ENCODE measurements around the gene PCDHB15.

PCDHB15 gene

DNA sequence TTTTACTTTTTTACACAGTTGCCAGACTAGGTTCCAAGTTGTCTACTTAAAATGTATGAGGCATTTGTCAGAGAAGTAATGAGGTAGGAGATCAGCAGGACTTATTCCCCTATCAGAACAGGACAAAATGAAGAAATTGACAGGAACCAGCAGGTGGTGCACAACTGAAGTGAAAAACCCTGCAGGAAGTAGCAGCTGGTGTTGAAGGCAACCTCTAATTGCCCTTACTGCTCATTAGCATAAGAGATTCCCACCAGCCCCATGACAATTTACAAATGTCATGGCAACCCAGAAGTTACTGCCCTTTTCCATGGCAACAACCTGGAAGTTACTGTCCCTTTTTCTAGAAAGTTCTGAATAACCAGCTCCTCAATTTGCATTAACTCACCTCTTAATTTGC, 5.4 kb downstream of the PCDHB15 start:
- DNase-seq = no peak

DNA sequence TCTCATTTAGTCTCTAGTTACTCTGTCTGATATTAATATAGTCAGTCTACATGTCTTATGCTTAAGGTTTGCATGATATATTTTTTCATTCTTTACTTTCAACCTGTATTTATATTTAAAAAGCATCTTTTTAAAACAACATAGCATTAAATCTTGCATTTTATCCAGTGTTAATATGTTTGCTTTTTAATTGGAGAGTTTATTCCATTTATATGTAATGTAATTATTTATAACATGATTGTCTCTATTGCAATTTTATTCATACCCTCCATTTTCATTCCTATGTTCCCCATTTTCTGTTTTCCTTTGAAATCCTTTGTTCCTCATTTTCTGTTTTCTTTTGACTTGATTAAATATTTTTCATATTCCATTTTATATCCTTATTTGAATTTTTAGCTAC, 13.3 kb downstream of the PCDHB15 start:
- no peak for DNase-seq

DNA sequence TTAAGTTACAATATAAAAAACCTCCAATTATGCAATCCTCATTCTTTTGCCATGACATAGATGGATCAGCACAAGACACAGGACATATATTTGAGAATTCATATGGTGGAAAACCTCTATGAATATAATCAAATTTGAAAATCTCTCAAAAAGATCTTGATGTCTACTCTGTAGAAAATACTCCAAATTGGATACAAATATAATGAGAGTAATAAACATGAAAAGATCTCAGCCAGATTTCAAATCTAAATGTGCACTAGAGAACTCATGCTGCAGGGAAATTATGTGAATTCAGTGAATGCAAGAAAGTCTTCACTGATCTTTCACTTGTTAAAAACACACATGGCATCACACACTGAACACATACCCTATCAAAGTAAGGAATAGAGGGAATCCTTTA, 13.8 kb downstream of the PCDHB15 start:
- DNase-seq = no peak

DNA sequence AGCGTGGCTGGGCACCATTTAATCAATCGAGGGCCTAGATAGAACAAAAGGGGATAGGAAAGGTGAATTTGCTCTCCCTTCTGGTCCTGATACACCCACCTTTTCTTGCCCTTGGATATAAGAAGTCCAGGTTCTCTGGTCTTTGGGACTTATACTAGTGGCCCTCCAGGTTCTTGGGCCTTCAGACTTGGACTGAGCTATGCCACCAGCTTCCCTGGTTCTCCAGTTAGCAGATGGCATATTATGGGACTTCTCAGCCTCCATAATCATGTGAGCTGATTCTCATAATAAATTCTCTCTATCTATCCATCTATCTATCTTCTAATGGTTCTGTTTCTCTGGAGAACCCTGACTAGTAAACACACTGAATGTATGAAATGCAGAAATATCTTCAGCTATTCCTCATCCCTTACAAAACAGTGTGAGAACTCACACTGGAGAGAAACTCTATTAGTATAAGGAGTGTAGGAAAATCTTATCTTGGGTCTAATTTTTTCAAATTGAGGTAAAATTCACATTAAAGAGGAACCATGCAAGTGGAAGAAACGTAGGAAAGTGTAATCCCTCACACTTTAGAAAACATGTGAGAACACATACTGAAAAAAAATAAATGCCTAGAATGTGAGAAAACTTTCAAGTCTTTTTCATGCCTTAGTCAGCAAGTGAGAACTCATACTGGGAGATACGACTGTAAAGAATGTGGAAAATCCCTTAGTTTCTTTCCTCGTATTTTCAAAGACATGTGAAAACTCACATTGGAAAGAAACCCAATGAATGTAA, 15.5 kb downstream of the PCDHB15 start:
- no peak for DNase-seq

DNA sequence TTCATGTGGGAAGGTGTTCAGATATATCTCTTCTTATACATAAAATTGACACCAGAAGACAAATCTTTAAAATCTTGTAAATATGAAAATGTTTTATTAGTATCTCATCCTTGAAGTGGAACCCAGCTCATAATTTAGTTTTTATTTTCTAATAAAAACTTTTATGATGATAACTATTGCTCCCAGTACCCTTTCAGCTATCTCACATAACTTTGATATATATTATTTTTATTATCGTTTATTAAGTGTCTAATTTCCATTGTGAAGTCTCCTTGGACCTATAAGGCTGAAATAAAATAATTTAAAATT, 16.0 kb downstream of the PCDHB15 start:
- no peak for DNase-seq

DNA sequence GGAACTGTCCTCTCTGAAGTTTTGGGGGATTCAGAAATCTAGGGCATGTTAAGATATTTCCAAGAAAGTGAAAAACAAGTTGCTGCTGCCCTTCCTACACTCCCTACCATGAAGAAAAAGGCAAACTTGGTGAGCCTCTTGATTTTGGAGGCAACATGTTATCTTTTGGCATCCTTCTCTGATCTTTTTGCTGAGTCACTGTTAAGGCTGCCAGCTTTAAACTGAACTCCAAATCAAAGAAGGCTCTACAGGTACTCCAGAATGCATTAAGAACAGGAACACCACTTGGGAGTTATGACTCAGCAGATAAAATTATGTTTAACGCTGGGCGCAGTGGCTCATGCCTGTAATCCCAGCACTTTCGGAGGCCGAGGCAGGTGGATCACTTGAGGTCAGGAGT, 24.0 kb downstream of the PCDHB15 start:
- DNase-seq = no peak

DNA sequence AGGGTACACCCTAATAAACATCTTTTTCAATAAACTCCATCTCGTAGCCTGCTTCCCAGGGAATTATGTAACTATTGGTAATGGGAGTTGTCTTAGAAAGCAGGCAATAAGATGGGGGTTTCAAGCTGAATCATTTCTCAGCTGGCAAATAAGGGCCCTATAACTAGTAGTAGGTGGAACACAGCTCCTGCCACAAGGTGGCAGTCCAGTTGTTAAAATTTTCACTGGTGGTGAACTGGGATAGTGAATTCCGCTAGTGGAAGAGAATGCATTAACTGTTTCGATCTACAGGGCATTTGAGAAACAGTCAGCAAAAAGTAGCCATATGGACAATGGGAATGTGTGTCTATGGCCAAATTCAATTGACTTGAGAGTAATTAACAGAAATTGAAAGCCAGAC, 27.7 kb downstream of the PCDHB15 start:
- DNase-seq = no peak

DNA sequence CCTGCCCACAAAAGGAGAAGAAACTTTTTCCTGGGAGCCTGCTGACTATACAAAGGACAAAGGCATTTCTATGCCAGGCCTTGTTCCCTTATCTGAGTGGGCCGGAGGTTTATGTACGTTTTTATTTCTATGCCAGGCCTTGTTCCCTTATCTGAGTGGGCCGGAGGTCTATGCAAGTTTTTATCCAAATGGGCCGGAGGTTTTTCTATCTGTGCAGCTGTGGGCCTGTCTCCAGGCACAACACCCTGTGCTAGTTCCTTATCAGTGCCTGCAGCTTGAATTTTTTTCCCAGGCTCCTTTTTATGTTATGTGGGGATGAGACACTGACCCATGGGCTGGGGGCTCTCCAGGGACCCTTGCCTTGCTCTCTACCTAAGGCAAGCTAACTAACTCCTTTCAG, 53.2 kb downstream of the PCDHB15 start:
- no peak for DNase-seq
